Mammary epithelial cell (primary cell): Measurements from ENCODE around the gene HLA-C.
"Not testable (repeated sequence)": the region's sequence is repeated elsewhere in the genome, so short reads cannot be mapped to it uniquely, and the experiment has no call there.

Experiments
- EZH2 ChIP-seq: IDR thresholded peaks from 2 replicates; pipeline ENCODE4 v1.6.1; 2012; ENCODE audit warnings: low read length, inconsistent platforms, borderline replicate concordance
- TF ChIP-seq, protein P1 (sequence below), 2 donors: IDR thresholded peaks in 1 of 2; conservative IDR thresholded peaks in 1 of 2; 2 replicates each; pipeline ENCODE4 v1.5.1; 2011 to 2012; ENCODE audit warnings: inconsistent platforms in 2 of 2, low read length in 2 of 2, mild to moderate bottlenecking in 2 of 2, control low read depth in 1 of 2, low read depth in 1 of 2; ENCODE audit not compliant: insufficient read depth in 1 of 2; ENCODE audit errors: extremely low read depth in 1 of 2

DNA sequence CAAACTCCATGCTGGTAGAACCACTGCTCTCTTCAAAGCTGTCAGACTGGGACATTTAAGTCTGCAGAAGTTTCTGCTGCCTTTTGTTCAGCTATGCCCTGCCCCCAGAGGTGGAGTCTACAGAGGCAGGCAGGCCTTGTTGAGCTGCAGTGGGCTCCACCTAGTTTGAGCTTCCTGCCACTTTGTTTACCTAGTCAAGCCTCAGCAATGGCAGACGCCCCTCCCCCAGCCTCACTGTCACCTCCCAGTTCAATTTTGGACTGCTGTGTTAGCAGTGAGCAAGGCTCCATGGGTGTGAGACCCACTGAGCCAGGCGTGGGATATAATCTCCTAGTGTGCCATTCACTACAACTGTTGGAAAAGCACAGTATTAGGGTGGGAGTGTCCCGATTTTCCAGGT lies 11.9 kb downstream of the HLA-C start:
- not testable (repeated sequence) for TF ChIP-seq EZH2
- TF ChIP-seq, protein P1, sequence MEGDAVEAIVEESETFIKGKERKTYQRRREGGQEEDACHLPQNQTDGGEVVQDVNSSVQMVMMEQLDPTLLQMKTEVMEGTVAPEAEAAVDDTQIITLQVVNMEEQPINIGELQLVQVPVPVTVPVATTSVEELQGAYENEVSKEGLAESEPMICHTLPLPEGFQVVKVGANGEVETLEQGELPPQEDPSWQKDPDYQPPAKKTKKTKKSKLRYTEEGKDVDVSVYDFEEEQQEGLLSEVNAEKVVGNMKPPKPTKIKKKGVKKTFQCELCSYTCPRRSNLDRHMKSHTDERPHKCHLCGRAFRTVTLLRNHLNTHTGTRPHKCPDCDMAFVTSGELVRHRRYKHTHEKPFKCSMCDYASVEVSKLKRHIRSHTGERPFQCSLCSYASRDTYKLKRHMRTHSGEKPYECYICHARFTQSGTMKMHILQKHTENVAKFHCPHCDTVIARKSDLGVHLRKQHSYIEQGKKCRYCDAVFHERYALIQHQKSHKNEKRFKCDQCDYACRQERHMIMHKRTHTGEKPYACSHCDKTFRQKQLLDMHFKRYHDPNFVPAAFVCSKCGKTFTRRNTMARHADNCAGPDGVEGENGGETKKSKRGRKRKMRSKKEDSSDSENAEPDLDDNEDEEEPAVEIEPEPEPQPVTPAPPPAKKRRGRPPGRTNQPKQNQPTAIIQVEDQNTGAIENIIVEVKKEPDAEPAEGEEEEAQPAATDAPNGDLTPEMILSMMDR (conservative IDR thresholded peaks at IDR 0.05 in 1 of 2, IDR thresholded peaks at IDR 0.05 in 1 of 2; ENCODE audit: extremely low read depth in 1 of 2, insufficient read depth in 1 of 2, low read depth in 1 of 2, low read length in 2 of 2) = not testable (repeated sequence)
